GM18507 (cell line): Measurements from ENCODE around the gene LRAT.
"Not testable (repeated sequence)": the region's sequence is repeated elsewhere in the genome, so short reads cannot be mapped to it uniquely, and the experiment has no call there.

ENCODE experiments used
- DNase-seq: peaks from one replicate; pipeline ENCODE4 v3.0.0; 2011; ENCODE audit warnings: low read depth; ENCODE audit not compliant: insufficient read length; ENCODE audit errors: extremely low spot score
- FAIRE-seq: peaks from 2 replicates; lab custom pipeline; 2011; peaks lifted over from hg19 to GRCh38; lab: Jason Lieb, UNC

LRAT gene

DNA sequence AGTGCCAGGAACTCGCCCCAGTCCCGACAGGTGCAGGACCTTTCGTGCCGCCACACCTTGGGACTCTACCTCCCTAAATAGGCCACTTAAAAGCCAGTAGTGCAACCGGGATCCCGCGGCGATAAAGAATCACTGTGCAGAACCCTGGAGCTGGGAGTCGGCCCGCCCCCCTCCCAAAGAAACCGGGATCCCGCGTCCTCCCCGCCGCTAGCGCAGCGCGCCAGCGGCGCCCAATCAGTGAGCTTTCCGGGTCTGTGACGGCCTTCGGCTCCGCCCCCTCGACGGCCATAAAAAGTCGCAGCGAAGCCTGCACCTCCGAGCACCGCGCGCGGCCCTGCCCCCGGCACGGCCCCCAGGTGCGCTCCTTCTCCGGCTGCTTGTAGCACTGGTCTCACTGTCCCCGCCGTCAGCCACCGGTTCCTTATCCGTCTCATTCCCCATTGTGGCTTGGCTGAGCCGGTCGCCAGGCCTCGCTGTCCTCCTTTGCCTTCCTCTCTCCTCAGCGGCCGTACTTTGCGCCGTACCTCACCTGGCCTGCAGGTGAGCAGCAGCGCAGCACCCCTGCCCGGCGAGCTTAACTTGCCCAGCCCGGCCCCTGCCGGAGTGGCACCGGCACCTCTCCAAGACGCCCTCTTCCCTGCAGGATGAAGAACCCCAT, at the start of gene LRAT:
LRAT (plus strand) TSS at position 318 of the 658 bp plus-strand sequence; CDS start at position 645, 327 bp downstream.
- FAIRE-seq, result no peak
- DNase-seq, result no peak

- FAIRE-seq (no peak), DNase-seq (no peak)
Observed at GRCh38 chr4:154707877-154708276, 35.9 kb upstream of the LRAT start.

GRCh38 chr4:154709550-154709949, 34.2 kb upstream of the LRAT start:
- DNase-seq, result no peak
- no peak for FAIRE-seq

GRCh38 chr4:154711522-154711921, 32.3 kb upstream of the LRAT start:
- DNase-seq (no peak), FAIRE-seq (no peak)

GRCh38 chr4:154714339-154715040, 29.3 kb upstream of the LRAT start:
- DNase-seq, result no peak
- FAIRE-seq, result no peak

GRCh38 chr4:154719087-154719486, 24.7 kb upstream of the LRAT start:
- FAIRE-seq, result no peak
- no peak for DNase-seq

DNA sequence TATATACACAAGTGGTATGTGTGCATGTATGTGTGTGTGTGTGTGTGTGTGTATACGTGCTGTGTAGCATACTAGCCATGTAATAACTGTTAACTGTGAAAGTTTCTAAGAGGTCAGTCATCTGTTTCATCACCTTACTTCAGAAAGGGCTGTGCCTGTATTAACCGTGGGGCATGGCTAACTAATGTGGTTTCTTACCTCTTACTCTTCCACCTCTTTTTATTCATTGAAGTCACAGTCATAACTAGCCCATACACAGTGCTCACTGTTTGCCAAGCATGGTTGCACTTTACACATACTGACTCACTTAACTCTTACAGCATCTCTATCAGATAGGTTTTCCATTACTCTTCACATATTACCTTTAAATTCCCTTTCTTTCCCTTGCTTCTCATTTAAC, 23.7 kb upstream of the LRAT start:
- no peak for FAIRE-seq
- no peak for DNase-seq

DNA sequence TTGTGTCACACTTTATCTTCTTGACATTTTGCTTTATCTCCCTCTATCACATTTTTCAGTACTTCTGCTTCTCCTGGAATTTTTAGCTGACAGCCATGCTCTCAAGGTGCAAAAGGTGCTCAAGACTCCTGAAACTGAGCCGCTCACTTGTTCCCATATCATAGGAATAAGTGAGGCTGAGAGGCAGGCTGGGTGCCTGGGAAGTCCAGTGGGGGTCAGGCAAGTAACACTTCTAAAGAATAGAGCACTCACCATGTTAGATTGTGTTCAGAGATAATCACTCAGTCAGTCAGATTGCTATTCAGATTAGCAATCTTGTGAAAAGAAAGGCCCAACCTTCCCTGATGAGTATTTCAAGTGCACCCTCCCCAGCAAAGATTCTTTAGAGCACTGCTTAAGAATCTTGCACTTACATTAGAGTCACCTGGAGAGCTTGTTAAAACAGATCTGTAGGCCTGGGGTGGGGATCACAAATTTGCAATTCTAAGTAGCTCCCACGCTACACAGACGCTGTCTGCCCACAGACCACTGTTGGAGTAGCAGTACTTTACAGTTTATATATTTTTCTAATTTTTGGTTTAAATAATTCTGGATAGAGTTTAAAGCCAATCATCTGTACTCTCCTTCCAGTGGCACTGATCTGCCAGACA, 23.1 kb upstream of the LRAT start:
- FAIRE-seq, result no peak
- no peak for DNase-seq

DNA sequence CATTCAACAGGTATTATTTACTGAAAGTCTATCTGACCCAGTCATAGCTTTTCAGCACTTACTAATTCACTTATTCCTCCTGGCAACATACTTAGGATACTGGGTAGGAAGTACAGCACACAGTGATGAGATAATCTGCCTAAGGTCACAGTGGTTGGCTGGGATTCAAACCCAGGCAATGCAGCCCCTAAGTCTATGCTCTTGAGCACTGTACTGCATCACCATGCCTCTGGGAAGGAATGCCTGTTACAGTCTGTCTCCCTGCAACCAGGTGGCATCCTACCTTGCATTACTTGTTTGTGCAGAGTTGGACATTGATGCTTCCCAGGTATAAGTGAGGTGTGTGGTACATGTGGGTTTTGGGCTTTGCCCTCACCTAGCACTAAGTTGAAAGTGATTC, 21.5 kb upstream of the LRAT start:
- DNase-seq (no peak), FAIRE-seq (no peak)

- not testable (repeated sequence) for DNase-seq, FAIRE-seq
Observed at GRCh38 chr4:154723601-154724000, 20.2 kb upstream of the LRAT start.

GRCh38 chr4:154727540-154727939, 16.3 kb upstream of the LRAT start:
- no peak for FAIRE-seq
- DNase-seq, result no peak

DNA sequence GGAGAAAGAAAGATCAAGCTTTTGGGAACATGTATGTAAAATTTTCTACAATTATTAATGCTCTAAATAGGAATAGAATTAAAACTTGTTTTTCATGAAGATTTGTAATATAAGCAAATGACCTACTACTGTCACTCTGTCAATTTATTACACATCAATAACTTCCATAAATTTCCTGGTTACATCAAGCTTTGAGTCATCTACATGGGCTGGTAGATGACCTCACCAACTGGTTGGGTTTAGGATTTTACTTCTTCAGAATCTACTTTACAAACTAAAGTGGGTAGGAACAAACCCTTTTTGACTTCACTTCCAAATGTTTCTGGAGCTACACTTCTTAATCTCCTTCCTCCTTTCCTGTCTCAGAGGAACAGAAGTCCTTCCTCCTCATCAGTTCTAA, 12.0 kb upstream of the LRAT start:
- DNase-seq (no peak), FAIRE-seq (no peak)

- no peak for FAIRE-seq
- no peak for DNase-seq
Observed at GRCh38 chr4:154732669-154733068, 11.1 kb upstream of the LRAT start.

DNA sequence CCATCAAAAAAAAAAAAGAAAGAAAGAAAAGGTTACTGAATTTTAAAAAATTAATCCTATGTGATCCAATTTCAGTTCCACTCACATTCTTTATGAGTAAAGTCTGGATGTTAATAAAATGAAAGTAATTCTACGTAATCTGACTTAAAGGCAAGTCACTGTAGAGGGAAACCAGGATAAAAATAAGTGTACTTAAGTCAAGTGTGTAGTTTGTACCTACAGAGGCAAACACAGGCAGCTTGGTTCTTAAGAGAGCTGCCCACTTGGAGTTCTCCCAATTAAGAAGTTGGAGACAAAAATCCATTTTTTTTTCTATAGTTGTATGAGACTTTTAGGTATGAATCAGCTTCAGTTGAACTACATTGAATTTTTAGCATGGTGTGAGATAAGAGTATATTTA, 7.0 kb upstream of the LRAT start:
- FAIRE-seq (no peak), DNase-seq (no peak)

DNA sequence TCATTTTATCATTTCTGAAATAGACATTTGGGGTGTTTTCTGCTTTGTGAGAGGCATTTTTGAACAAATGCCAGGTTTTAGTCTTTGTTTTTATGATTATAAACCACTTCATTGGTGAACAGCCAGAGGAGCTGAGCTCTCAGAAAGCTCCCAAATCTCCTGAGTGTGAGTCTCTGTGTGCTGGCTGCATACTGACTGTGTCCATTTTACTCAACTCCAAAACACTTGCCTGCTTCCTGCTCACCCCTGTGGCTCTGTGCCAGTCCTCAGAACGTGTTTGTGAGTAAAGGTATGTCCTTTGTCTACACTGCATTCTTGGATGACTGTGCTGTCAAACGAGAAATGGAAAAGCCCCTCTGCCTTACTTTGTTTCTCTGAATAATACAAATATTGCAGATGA, 5.4 kb upstream of the LRAT start:
- FAIRE-seq (no peak), DNase-seq (no peak)

- FAIRE-seq (no peak), DNase-seq (no peak)
Observed at GRCh38 chr4:154739111-154739510, 4.7 kb upstream of the LRAT start.

GRCh38 chr4:154740462-154740861, 3.3 kb upstream of the LRAT start:
- DNase-seq, result no peak
- FAIRE-seq, result no peak

- FAIRE-seq, result no peak
- no peak for DNase-seq
Observed at GRCh38 chr4:154741131-154741665, 2.6 kb upstream of the LRAT start.

DNA sequence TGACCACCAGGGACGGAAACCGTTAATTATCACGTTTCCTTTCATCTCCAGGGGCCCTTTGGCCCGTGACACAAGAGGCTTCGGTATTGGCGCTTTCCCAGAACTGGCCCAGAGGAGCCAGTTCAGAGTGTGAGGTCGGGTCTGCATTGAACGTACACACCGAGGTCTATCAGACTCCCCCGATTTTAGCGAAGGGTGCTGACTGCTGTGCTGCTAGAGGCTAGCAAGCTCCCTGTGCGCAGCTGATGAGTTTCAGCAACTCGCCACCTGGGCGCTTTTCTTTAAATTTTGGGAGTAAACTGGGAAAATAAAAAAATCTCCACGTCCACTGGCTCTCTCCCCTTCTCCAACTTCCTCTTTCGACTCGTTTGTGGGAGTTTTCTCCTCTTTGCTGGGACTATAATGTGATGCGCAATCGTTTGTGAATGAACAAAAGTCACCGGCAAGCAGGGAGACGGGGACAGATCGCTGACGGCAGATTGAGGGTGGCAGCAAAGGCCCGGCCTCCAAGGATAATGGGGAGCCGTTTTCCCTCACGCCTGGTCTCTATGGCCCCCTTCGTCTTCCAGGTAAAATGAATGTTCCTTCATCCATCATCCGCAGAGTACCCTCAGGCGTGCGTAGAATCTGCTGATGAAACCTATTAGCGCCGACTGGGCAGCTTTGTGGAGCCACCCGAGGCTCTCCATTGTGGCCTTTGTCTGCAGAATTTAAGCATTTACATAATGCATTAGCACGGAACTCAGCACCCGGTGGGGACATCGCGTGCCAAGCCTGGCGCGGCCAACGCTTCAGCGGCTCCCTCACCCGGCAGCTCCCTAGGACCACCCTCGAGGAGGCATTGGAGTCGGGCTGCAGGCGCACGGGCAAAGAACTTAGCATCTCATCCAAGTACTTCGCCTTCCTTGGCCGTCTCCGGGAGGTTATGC, 1.6 kb upstream of the LRAT start:
- FAIRE-seq (no peak), DNase-seq (no peak)
